Suprapubic skin (tissue), 4 donors: ENCODE results near the gene EPRS1. TPM values are rescaled to one million over a fixed set of nuclear protein-coding genes. Genes with fewer than 3 reads are reported as not detected.
"Not testable (repeated sequence)": the region's sequence is repeated elsewhere in the genome, so short reads cannot be mapped to it uniquely, and the experiment has no call there.

ENCODE experiments used
- DNase-seq, 2 donors: peaks; one replicate each; pipeline ENCODE4 v3.0.0-alpha.2; 2019; ENCODE audit warnings: low spot score in 2 of 2
- H3K27ac ChIP-seq: fragments of 200-600 bp; sonication (generic); one replicate; pipeline ENCODE4 v1.5.1; 2019
- H3K27me3 ChIP-seq: fragments of 200-600 bp; sonication (generic); one replicate; pipeline ENCODE4 v1.5.1; 2019
- H3K36me3 ChIP-seq: fragments of 200-600 bp; sonication (generic); one replicate; pipeline ENCODE4 v1.5.1; 2019
- H3K4me1 ChIP-seq: fragments of 200-600 bp; sonication (generic); one replicate; pipeline ENCODE4 v1.5.1; 2019
- H3K4me3 ChIP-seq: fragments of 200-600 bp; sonication (generic); one replicate; pipeline ENCODE4 v1.5.1; 2019; ENCODE audit warnings: mild to moderate bottlenecking
- H3K9me3 ChIP-seq: fragments of 200-600 bp; sonication (generic); one replicate; pipeline ENCODE4 v1.5.1; 2019
- CTCF ChIP-seq, 2 donors: fragments of 200-600 bp in 1 of 2; fragments of 450-650 bp in 1 of 2; sonication (generic) in 1 of 2; IDR thresholded peaks; one replicate each; pipeline ENCODE4 v1.5.1; 2016 to 2019; ENCODE audit warnings: antibody characterized with exemption in 2 of 2, mild to moderate bottlenecking in 1 of 2, moderate library complexity in 1 of 2
- EP300 ChIP-seq: sonication (generic); formaldehyde crosslinking; IDR thresholded peaks from one replicate; pipeline ENCODE4 v1.6.1; 2017; ENCODE audit warnings: antibody characterized with exemption
- POLR2A ChIP-seq, 2 donors: fragments of 450-650 bp; IDR thresholded peaks; one replicate each; pipeline ENCODE4 v1.6.1; 2017; ENCODE audit warnings: antibody characterized with exemption in 2 of 2, mild to moderate bottlenecking in 2 of 2, moderate library complexity in 2 of 2
- POLR2AphosphoS5 ChIP-seq, 3 donors: sonication (generic); formaldehyde crosslinking; IDR thresholded peaks; one replicate each; pipeline ENCODE4 v1.6.1; 2017; ENCODE audit warnings: antibody characterized with exemption in 3 of 3
- WGBS: methylation state at CpG from one replicate; pipeline ENCODE4 v1.1.5; 2018; 5-methylcytosine and 5-hydroxymethylcytosine counted together
- total RNA-seq, 4 donors: library from RNA; depleted of rRNA; stranded (reverse); fragments of >200 nt; gene quantifications; one replicate each; pipeline ENCODE4 v1.1.0, GENCODE V29; 2016

Gene EPRS1
- total RNA-seq, 4 donors from 2014 or later, result 26.2 to 53.0 (median 46.4) TPM

GRCh38 chr1:220044678-220045355 lies 1.5 kb downstream of the EPRS1 start:
- WGBS, result 58% methylated on average over 4 of the region's 4 CpGs

GRCh38 chr1:220043646-220044045 lies 2.7 kb downstream of the EPRS1 start:
- H3K27ac ChIP-seq, result no peak overlapping the region
- H3K4me3 ChIP-seq, result no peak overlapping the region
- H3K4me1 ChIP-seq, result peaks cover 24% of the 10 kb centered on the region
- 89% methylated on average over 2 of the region's 2 CpGs for WGBS
- H3K36me3 ChIP-seq, result peaks cover 22% of the 10 kb centered on the region
- H3K27me3 ChIP-seq, result no peaks in the 10 kb centered on the region
- H3K9me3 ChIP-seq, result no peaks in the 10 kb centered on the region
- TF ChIP-seq POLR2A (IDR thresholded peaks at IDR 0.05) (no peak), CTCF (IDR thresholded peaks at IDR 0.05) (no peak), EP300 (no peak), POLR2AphosphoS5 (IDR thresholded peaks at IDR 0.05) (no peak)
- DNase-seq, result no peak

More at GRCh38 chr1:220044678-220045355, 1.5 kb downstream of the EPRS1 start:
- no peak for DNase-seq
- no peak overlapping the region for H3K27ac ChIP-seq
- H3K36me3 ChIP-seq, result peaks cover 11% of the 10 kb centered on the region
- TF ChIP-seq POLR2AphosphoS5 (IDR thresholded peaks at IDR 0.05) (no peak), EP300 (no peak), POLR2A (IDR thresholded peaks at IDR 0.05) (no peak), CTCF (IDR thresholded peaks at IDR 0.05) (no peak)
- H3K27me3 ChIP-seq, result no peaks in the 10 kb centered on the region
- H3K4me3 ChIP-seq, result peak overlapping the region; percentile 86
- no peaks in the 10 kb centered on the region for H3K9me3 ChIP-seq
- H3K4me1 ChIP-seq, result peaks cover 24% of the 10 kb centered on the region

- Histone ChIP-seq H3K9me3 (no peaks in the 10 kb centered on the region), H3K4me1 (peaks cover 12% of the 10 kb centered on the region), H3K4me3 (no peak overlapping the region), H3K27me3 (no peaks in the 10 kb centered on the region), H3K27ac (no peak overlapping the region), H3K36me3 (peaks cover 38% of the 10 kb centered on the region)
- WGBS, result 83% methylated on average over 5 of the region's 5 CpGs
- DNase-seq, result no peak
- TF ChIP-seq POLR2AphosphoS5 (IDR thresholded peaks at IDR 0.05) (no peak), POLR2A (IDR thresholded peaks at IDR 0.05) (no peak), EP300 (no peak), CTCF (IDR thresholded peaks at IDR 0.05) (no peak)
Observed at GRCh38 chr1:220040028-220040596, 6.2 kb downstream of the EPRS1 start.

GRCh38 chr1:220038640-220039039 lies 7.7 kb downstream of the EPRS1 start:
- no peak for DNase-seq
- H3K27me3 ChIP-seq, result no peaks in the 10 kb centered on the region
- no peak overlapping the region for H3K27ac ChIP-seq
- peaks cover 44% of the 10 kb centered on the region for H3K36me3 ChIP-seq
- no peak overlapping the region for H3K4me3 ChIP-seq
- no peaks in the 10 kb centered on the region for H3K9me3 ChIP-seq
- peaks cover 4% of the 10 kb centered on the region for H3K4me1 ChIP-seq
- TF ChIP-seq CTCF (IDR thresholded peaks at IDR 0.05) (no peak), POLR2AphosphoS5 (IDR thresholded peaks at IDR 0.05) (no peak), POLR2A (IDR thresholded peaks at IDR 0.05) (no peak), EP300 (no peak)
- WGBS, result 84% methylated on average over 4 of the region's 4 CpGs

GRCh38 chr1:220037810-220038209 lies 8.5 kb downstream of the EPRS1 start:
- H3K27me3 ChIP-seq, DNase-seq, H3K9me3 ChIP-seq, H3K4me3 ChIP-seq, H3K4me1 ChIP-seq, H3K27ac ChIP-seq: not testable (repeated sequence)
- peaks cover 50% of the 10 kb centered on the region for H3K36me3 ChIP-seq
- WGBS, result 93% methylated on average over 3 of the region's 3 CpGs
